Thoracic aorta (tissue), 2 donors: ENCODE results near the gene EN1. TPM values are rescaled to one million over a fixed set of nuclear protein-coding genes. Genes with fewer than 3 reads are reported as not detected.

Experiments used
- ATAC-seq: fragments of 150-250 bp; one replicate; pipeline ENCODE4 v1.8.0; 2017; ENCODE audit warnings: low read depth; ENCODE audit not compliant: insufficient number of reproducible peaks, low FRiP score
- DNase-seq: peaks from one replicate; pipeline ENCODE4 v3.0.0-alpha.2; 2020; ENCODE audit warnings: low spot score
- H3K27ac ChIP-seq, 2 donors: fragments of 200-600 bp; sonication (generic); 1 replicate in 1 of 2; 2 replicates in 1 of 2; pipeline ENCODE4 v1.5.1; 2016; ENCODE audit warnings: mild to moderate bottlenecking in 2 of 2, moderate library complexity in 2 of 2
- H3K27me3 ChIP-seq: fragments of 200-600 bp; sonication (generic); replicated peaks from 2 replicates; pipeline ENCODE4 v1.6.0; 2016; ENCODE audit warnings: mild to moderate bottlenecking; ENCODE audit not compliant: insufficient read depth
- H3K36me3 ChIP-seq: fragments of 200-600 bp; sonication (generic); one replicate; pipeline ENCODE4 v1.5.1; 2016
- H3K4me1 ChIP-seq, 2 donors: fragments of 200-600 bp; sonication (generic); 1 replicate in 1 of 2; 2 replicates in 1 of 2; pipeline versions ENCODE4 v1.5.1 to v1.6.0; 2016; ENCODE audit warnings: low read depth in 2 of 2, mild to moderate bottlenecking in 1 of 2; ENCODE audit not compliant: control insufficient read depth in 1 of 2
- H3K4me3 ChIP-seq: fragments of 200-600 bp; sonication (generic); 2 replicates; pipeline ENCODE4 v1.5.1; 2016; ENCODE audit warnings: mild to moderate bottlenecking
- H3K9me3 ChIP-seq: fragments of 200-600 bp; sonication (generic); 2 replicates; pipeline ENCODE4 v1.5.1; 2016
- total RNA-seq, 2 donors: library from RNA; depleted of rRNA; stranded (reverse); fragments of >200 nt; gene quantifications; one replicate each; pipeline versions ENCODE4 v1.1.0 to v1.2.3, GENCODE V29; 2016
- TF ChIP-seq, protein P1 (sequence below): fragments of 200-600 bp; sonication (generic); IDR thresholded peaks from one replicate; pipeline ENCODE4 v1.5.1; 2019; ENCODE audit warnings: antibody characterized with exemption

Gene EN1
- total RNA-seq, 2 donors from 2014 or later = not detected

DNA sequence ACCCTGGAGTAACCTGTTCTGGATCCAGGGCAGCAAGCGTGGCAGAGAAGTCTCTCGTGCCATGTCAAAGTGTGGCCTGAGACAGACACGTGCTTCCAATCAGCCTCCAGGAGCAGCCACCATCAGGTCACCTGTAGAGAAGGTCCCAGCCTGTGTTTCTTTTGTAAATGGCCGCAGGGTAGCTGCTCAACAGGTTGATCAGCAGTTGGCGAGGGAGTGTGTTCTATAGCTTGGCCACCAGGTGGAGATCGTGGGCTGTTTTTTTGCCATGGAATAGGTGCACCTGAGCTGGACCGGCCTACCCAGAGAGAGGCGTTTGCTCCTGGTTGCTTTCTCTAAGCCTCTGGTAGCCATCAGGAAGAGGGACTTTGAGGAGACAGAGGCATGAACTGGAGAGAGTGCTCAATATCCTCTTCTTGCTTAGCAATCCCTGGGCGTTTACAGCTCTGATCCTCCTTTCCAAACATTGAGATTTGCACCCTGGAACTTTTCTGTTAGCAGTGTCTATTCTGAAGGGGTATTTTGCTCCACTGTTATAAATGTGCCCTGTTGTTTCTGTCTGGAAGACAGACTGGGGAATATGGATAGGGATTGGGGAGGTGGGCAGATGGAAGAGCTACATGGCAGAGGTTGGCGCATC is 34.2 kb upstream of the EN1 start:
- Histone ChIP-seq H3K27me3 (no peaks in the 10 kb centered on the region), H3K4me1 (no peaks in the 10 kb centered on the region), H3K36me3 (no peaks in the 10 kb centered on the region), H3K4me3 (no peak overlapping the region), H3K27ac (no peak overlapping the region), H3K9me3 (no peaks in the 10 kb centered on the region)
- ATAC-seq (no peak), DNase-seq (no peak)
- TF ChIP-seq, protein P1, sequence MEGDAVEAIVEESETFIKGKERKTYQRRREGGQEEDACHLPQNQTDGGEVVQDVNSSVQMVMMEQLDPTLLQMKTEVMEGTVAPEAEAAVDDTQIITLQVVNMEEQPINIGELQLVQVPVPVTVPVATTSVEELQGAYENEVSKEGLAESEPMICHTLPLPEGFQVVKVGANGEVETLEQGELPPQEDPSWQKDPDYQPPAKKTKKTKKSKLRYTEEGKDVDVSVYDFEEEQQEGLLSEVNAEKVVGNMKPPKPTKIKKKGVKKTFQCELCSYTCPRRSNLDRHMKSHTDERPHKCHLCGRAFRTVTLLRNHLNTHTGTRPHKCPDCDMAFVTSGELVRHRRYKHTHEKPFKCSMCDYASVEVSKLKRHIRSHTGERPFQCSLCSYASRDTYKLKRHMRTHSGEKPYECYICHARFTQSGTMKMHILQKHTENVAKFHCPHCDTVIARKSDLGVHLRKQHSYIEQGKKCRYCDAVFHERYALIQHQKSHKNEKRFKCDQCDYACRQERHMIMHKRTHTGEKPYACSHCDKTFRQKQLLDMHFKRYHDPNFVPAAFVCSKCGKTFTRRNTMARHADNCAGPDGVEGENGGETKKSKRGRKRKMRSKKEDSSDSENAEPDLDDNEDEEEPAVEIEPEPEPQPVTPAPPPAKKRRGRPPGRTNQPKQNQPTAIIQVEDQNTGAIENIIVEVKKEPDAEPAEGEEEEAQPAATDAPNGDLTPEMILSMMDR = peak; percentile 61

DNA sequence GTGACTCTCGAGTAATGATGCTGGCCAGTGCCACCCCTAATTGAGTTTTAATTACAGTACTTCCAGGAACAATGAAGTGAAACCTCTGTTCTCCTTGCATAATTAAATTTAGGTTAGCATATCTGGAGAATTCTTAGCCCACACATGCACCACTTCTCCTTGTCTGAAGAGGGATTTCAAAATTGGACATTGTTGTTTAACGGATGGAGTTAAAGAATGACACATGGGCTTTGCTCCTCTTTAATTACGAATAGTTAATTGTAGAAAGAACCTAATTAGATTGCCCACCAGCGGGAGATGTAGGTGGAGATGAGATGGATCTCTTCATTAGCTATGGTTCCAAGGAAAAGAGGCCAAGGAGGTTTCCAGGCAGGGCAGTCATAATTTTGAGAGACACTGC is 33.1 kb upstream of the EN1 start:
- TF ChIP-seq, protein P1 = no peak
- no peak overlapping the region for H3K27ac ChIP-seq
- H3K4me1 ChIP-seq = no peaks in the 10 kb centered on the region
- DNase-seq (no peak), ATAC-seq (no peak)
- H3K27me3 ChIP-seq = no peaks in the 10 kb centered on the region
- H3K9me3 ChIP-seq = no peaks in the 10 kb centered on the region
- H3K36me3 ChIP-seq = no peaks in the 10 kb centered on the region
- H3K4me3 ChIP-seq = no peak overlapping the region

DNA sequence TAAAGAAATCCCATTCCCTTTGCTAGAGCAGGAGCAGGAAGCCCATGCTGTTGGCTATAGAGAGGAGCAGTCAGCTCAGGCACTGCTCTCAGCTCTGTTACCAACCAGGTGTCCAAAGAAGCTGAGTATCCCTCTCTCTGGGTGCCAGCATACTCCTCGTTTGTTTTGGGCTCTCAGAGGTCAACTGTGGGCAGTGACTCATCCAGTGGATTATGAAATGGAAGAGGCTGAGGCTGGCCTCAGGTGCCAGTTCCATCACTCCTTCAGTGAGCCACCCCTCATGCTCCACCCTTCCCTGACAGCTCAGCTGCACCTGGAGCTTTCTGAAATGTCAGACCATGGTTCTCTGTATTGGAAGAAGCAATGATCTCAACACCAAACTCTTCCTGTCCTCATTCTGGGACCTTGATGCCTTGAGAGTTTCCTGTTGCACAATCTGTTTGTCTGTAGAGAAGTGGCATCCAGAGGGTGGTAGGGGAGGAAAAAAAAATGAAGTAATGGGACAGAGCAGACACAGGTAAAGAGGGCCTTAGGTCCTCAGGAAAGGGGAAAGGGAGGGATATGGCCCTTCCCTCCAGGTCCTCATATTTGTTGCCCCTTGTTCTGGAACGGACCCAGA is 31.2 kb upstream of the EN1 start:
- no peaks in the 10 kb centered on the region for H3K27me3 ChIP-seq
- no peaks in the 10 kb centered on the region for H3K4me1 ChIP-seq
- TF ChIP-seq, protein P1 = no peak
- H3K9me3 ChIP-seq = no peaks in the 10 kb centered on the region
- H3K36me3 ChIP-seq = no peaks in the 10 kb centered on the region
- no peak overlapping the region for H3K4me3 ChIP-seq
- ATAC-seq (no peak), DNase-seq (no peak)
- H3K27ac ChIP-seq = no peak overlapping the region

DNA sequence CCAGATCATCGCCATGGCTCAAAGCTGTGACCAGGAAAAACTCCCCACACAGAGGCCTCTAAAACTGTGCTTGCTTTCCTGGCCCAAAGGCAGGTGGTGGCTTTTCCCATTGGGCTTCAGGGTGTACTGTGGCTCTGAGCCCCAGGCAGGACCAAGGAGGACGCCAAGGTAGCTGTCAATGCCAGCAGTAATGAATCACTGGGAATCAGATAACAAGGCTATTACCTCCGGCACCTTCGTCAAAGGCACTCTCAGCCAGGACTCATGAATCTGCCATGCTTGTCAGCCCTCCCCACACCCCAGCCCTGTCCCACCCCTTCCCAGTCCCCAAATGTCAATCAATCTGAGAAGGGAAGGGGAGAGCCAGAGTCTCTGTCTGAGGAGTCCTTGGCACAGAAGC is 27.9 kb upstream of the EN1 start:
- Histone ChIP-seq H3K4me1 (no peaks in the 10 kb centered on the region), H3K9me3 (no peaks in the 10 kb centered on the region), H3K36me3 (no peaks in the 10 kb centered on the region), H3K27ac (no peak overlapping the region), H3K4me3 (no peak overlapping the region), H3K27me3 (no peaks in the 10 kb centered on the region)
- TF ChIP-seq, protein P1 = no peak
- ATAC-seq (no peak), DNase-seq (no peak)

DNA sequence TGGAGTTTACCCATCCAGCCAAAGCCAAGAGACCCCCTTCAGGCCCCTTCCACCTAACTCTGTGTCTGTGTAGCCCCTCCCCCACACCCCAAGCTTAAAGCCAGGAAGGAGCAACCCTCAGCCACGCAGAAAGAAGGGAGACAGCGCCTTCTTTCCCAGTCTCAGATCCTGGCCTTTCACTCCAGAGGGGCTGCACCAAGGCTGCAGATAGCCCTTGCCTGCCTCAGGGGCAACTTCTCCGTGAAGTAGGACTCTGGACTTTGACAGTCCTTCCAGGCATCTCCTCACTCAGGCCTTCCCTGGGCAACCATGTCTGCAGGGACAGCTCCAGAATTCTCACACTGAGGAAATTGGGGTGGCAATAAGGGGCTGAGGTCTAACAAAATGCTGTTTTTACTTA is 26.9 kb upstream of the EN1 start:
- TF ChIP-seq, protein P1 = no peak
- H3K27me3 ChIP-seq = no peaks in the 10 kb centered on the region
- H3K9me3 ChIP-seq = no peaks in the 10 kb centered on the region
- H3K4me1 ChIP-seq = no peaks in the 10 kb centered on the region
- no peak for ATAC-seq
- H3K27ac ChIP-seq = no peak overlapping the region
- H3K36me3 ChIP-seq = no peaks in the 10 kb centered on the region
- H3K4me3 ChIP-seq = no peak overlapping the region
- no peak for DNase-seq
